Activated naive CD8-positive, alpha-beta T cell treated with anti-CD3 and anti-CD28 coated beads, Interleukin-2, amount 50 U/mL, for 24 hours (primary cell): ENCODE data around the gene NAXE.
"Not testable (repeated sequence)": the region's sequence is repeated elsewhere in the genome, so short reads cannot be mapped to it uniquely, and the experiment has no call there.

Experiments
- ATAC-seq: fragments of 150-1000 bp; cut with Tn5 transposase; one replicate; pipeline ENCODE4 v1.10.0; 2021
- DNase-seq: peaks from one replicate; pipeline ENCODE4 v3.0.0; 2021
- H3K27ac Mint-ChIP-seq: one replicate; pipeline ENCODE4 v1.8.0; 2021; ENCODE audit warnings: mild to moderate bottlenecking, mixed read lengths
- H3K27me3 Mint-ChIP-seq: one replicate; pipeline ENCODE4 v1.8.0; 2021; ENCODE audit warnings: mixed read lengths
- H3K36me3 Mint-ChIP-seq: one replicate; pipeline ENCODE4 v1.8.0; 2021; ENCODE audit warnings: low read depth, mixed read lengths
- H3K4me1 Mint-ChIP-seq: one replicate; pipeline ENCODE4 v1.8.0; 2021; ENCODE audit warnings: mixed read lengths
- H3K4me3 Mint-ChIP-seq: one replicate; pipeline ENCODE4 v1.8.0; 2021; ENCODE audit warnings: mild to moderate bottlenecking, moderate library complexity, mixed read lengths
- H3K9me3 Mint-ChIP-seq: one replicate; pipeline ENCODE4 v1.8.0; 2021; ENCODE audit warnings: mixed read lengths

Gene NAXE

GRCh38 chr1:156581661-156582387 is 9.8 kb upstream of the NAXE start:
- Mint-ChIP-seq H3K9me3 (no peaks in the 10 kb centered on the region), H3K27me3 (no peaks in the 10 kb centered on the region), H3K4me1 (peaks cover 30% of the 10 kb centered on the region), H3K27ac (peak overlapping the region; percentile 97), H3K36me3 (peaks cover 3% of the 10 kb centered on the region), H3K4me3 (peak overlapping the region; percentile 96)
- peak; percentile 64 for DNase-seq
- ATAC-seq, result peak; percentile 78

GRCh38 chr1:156582388-156583017 is 9.1 kb upstream of the NAXE start:
- peaks cover 30% of the 10 kb centered on the region for H3K4me1 Mint-ChIP-seq
- no peaks in the 10 kb centered on the region for H3K27me3 Mint-ChIP-seq
- H3K36me3 Mint-ChIP-seq, result peaks cover 3% of the 10 kb centered on the region
- DNase-seq (peak; percentile 54), ATAC-seq (peak; percentile 69)
- H3K4me3 Mint-ChIP-seq, result peak overlapping the region; percentile 96
- no peaks in the 10 kb centered on the region for H3K9me3 Mint-ChIP-seq
- peak overlapping the region; percentile 97 for H3K27ac Mint-ChIP-seq

- H3K4me1 Mint-ChIP-seq, result peaks cover 30% of the 10 kb centered on the region
- DNase-seq (peak; percentile 82), ATAC-seq (no peak)
- peak overlapping the region; percentile 96 for H3K4me3 Mint-ChIP-seq
- no peaks in the 10 kb centered on the region for H3K9me3 Mint-ChIP-seq
- H3K36me3 Mint-ChIP-seq, result peaks cover 3% of the 10 kb centered on the region
- H3K27ac Mint-ChIP-seq, result peak overlapping the region; percentile 97
- no peaks in the 10 kb centered on the region for H3K27me3 Mint-ChIP-seq
Observed at GRCh38 chr1:156583821-156584622, 7.6 kb upstream of the NAXE start.

GRCh38 chr1:156584813-156585212 is 6.8 kb upstream of the NAXE start:
- peaks cover 30% of the 10 kb centered on the region for H3K4me1 Mint-ChIP-seq
- H3K4me3 Mint-ChIP-seq, result no peak overlapping the region
- H3K27me3 Mint-ChIP-seq, result no peaks in the 10 kb centered on the region
- no peak overlapping the region for H3K27ac Mint-ChIP-seq
- no peak for ATAC-seq
- H3K9me3 Mint-ChIP-seq, result no peaks in the 10 kb centered on the region
- DNase-seq, result no peak
- H3K36me3 Mint-ChIP-seq, result peaks cover 3% of the 10 kb centered on the region

GRCh38 chr1:156586323-156586722 is 5.3 kb upstream of the NAXE start:
- H3K4me1 Mint-ChIP-seq, result peaks cover 35% of the 10 kb centered on the region
- H3K9me3 Mint-ChIP-seq, result no peaks in the 10 kb centered on the region
- no peak overlapping the region for H3K27ac Mint-ChIP-seq
- no peak overlapping the region for H3K4me3 Mint-ChIP-seq
- DNase-seq (no peak), ATAC-seq (no peak)
- peaks cover 3% of the 10 kb centered on the region for H3K36me3 Mint-ChIP-seq
- no peaks in the 10 kb centered on the region for H3K27me3 Mint-ChIP-seq

- no peak for DNase-seq
- H3K27me3 Mint-ChIP-seq, result no peaks in the 10 kb centered on the region
- H3K9me3 Mint-ChIP-seq, result no peaks in the 10 kb centered on the region
- H3K36me3 Mint-ChIP-seq, result peaks cover 3% of the 10 kb centered on the region
- H3K4me1 Mint-ChIP-seq, result peaks cover 32% of the 10 kb centered on the region
- H3K4me3 Mint-ChIP-seq, result no peak overlapping the region
- ATAC-seq, result no peak
- no peak overlapping the region for H3K27ac Mint-ChIP-seq
Observed at GRCh38 chr1:156586892-156587477, 4.6 kb upstream of the NAXE start.

GRCh38 chr1:156587927-156588326 is 3.6 kb upstream of the NAXE start:
- H3K27me3 Mint-ChIP-seq, DNase-seq, H3K9me3 Mint-ChIP-seq, H3K4me3 Mint-ChIP-seq, ATAC-seq, H3K36me3 Mint-ChIP-seq, H3K27ac Mint-ChIP-seq: not testable (repeated sequence)
- peaks cover 33% of the 10 kb centered on the region for H3K4me1 Mint-ChIP-seq

GRCh38 chr1:156589546-156589945 is 2.0 kb upstream of the NAXE start:
- H3K27ac Mint-ChIP-seq, result no peak overlapping the region

GRCh38 chr1:156590326-156591180 is 1.0 kb upstream of the NAXE start:
- peak overlapping the region; percentile 52 for H3K27ac Mint-ChIP-seq
- H3K36me3 Mint-ChIP-seq, result peaks cover 11% of the 10 kb centered on the region
- no peaks in the 10 kb centered on the region for H3K27me3 Mint-ChIP-seq
- H3K4me3 Mint-ChIP-seq, result peak overlapping the region; percentile 83
- DNase-seq, result no peak
- H3K9me3 Mint-ChIP-seq, result no peaks in the 10 kb centered on the region
- peaks cover 36% of the 10 kb centered on the region for H3K4me1 Mint-ChIP-seq
- ATAC-seq, result no peak

More at GRCh38 chr1:156589546-156589945, 2.0 kb upstream of the NAXE start:
- Mint-ChIP-seq H3K4me1 (peaks cover 34% of the 10 kb centered on the region), H3K9me3 (no peaks in the 10 kb centered on the region), H3K27me3 (no peaks in the 10 kb centered on the region), H3K4me3 (no peak overlapping the region), H3K36me3 (peaks cover 5% of the 10 kb centered on the region)
- ATAC-seq (no peak), DNase-seq (no peak)

GRCh38 chr1:156591181-156591431 is 470 bp upstream of the NAXE start:
- peaks cover 35% of the 10 kb centered on the region for H3K4me1 Mint-ChIP-seq
- ATAC-seq (peak; percentile 10), DNase-seq (no peak)
- H3K9me3 Mint-ChIP-seq, result no peaks in the 10 kb centered on the region
- H3K4me3 Mint-ChIP-seq, result peak overlapping the region; percentile 83
- H3K36me3 Mint-ChIP-seq, result peaks cover 15% of the 10 kb centered on the region
- no peaks in the 10 kb centered on the region for H3K27me3 Mint-ChIP-seq
- H3K27ac Mint-ChIP-seq, result peak overlapping the region; percentile 92

- H3K4me3 Mint-ChIP-seq, result peak overlapping the region; percentile 83
- H3K27me3 Mint-ChIP-seq, result no peaks in the 10 kb centered on the region
- H3K4me1 Mint-ChIP-seq, result peaks cover 35% of the 10 kb centered on the region
- DNase-seq (no peak), ATAC-seq (no peak)
- H3K27ac Mint-ChIP-seq, result peak overlapping the region; percentile 83
- H3K9me3 Mint-ChIP-seq, result no peaks in the 10 kb centered on the region
- H3K36me3 Mint-ChIP-seq, result peaks cover 26% of the 10 kb centered on the region
Observed at GRCh38 chr1:156592158-156592909, 758 bp downstream of the NAXE start.

- Mint-ChIP-seq H3K9me3 (no peaks in the 10 kb centered on the region), H3K27me3 (no peaks in the 10 kb centered on the region), H3K36me3 (peaks cover 30% of the 10 kb centered on the region), H3K4me1 (peaks cover 35% of the 10 kb centered on the region), H3K27ac (peak overlapping the region; percentile 83), H3K4me3 (peak overlapping the region; percentile 83)
- no peak for ATAC-seq
- no peak for DNase-seq
Observed at GRCh38 chr1:156592910-156593660, 1.5 kb downstream of the NAXE start.

- no peak for ATAC-seq
- Mint-ChIP-seq H3K4me3 (no peak overlapping the region), H3K4me1 (peaks cover 40% of the 10 kb centered on the region), H3K27me3 (no peaks in the 10 kb centered on the region), H3K27ac (no peak overlapping the region), H3K36me3 (peaks cover 36% of the 10 kb centered on the region), H3K9me3 (no peaks in the 10 kb centered on the region)
- DNase-seq, result no peak
Observed at GRCh38 chr1:156593661-156593989, 2.0 kb downstream of the NAXE start.
